ENCODE results near the gene DAZL.

DAZL gene

GRCh38 chr3:16538507-16538906, 66.7 kb downstream of the DAZL start:
- no peak for DNase-seq

DNA sequence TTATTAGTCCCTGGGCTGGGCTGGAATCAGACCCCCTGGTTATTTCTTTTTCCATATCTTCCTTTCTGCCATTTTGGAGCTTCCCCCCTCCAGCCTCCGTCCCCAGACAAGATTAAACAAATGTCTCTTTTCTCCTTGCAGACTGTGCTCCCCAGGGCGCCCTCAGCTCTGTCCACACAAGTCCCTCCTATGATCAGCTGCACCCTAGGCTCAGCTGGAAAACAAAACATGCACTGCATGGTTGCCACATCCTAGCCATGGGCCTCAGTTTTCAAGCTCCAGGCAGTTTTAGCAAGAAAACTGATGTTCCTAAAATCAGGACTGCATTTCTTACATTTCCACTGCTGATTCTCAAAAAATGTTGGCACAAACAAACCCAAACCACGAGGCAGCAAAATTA, 68.2 kb downstream of the DAZL start:
- DNase-seq: no peak

Data from COR-L47 (cell line).